Neural progenitor cell (in vitro differentiated cells): Measurements from ENCODE around the gene API5.

ENCODE experiments used
- CTCF ChIP-seq: fragments of 200-600 bp; sonication (generic); IDR thresholded peaks from 2 replicates; pipeline ENCODE4 v1.5.1; 2017; ENCODE audit warnings: antibody characterized with exemption, mild to moderate bottlenecking
- EZH2 ChIP-seq: fragments of 200-600 bp; sonication (generic); IDR thresholded peaks from 2 replicates; pipeline ENCODE4 v1.6.1; 2017; ENCODE audit warnings: antibody characterized with exemption, mild to moderate bottlenecking, moderate library complexity
- EZH2phosphoT487 ChIP-seq: fragments of 200-600 bp; sonication (generic); IDR thresholded peaks from 2 replicates; pipeline ENCODE4 v1.6.1; 2017; ENCODE audit warnings: antibody characterized with exemption

GRCh38 chr11:43327987-43328386 lies 16.2 kb downstream of the API5 start:
- TF ChIP-seq CTCF (no peak), EZH2 (no peak), EZH2phosphoT487 (no peak)
